Chondrocyte (in vitro differentiated cells): ENCODE measurements around the gene RIOK1. TPM values are rescaled to one million over a fixed set of nuclear protein-coding genes. Genes with fewer than 3 reads are reported as not detected.
"Not testable (repeated sequence)": the region's sequence is repeated elsewhere in the genome, so short reads cannot be mapped to it uniquely, and the experiment has no call there.

Source experiments
- DNase-seq: peaks from one replicate; pipeline ENCODE4 v3.0.0; 2021; ENCODE audit warnings: mixed read lengths, low spot score
- H3K27ac Mint-ChIP-seq: one replicate; pipeline ENCODE4 v1.8.0; 2021; ENCODE audit warnings: mild to moderate bottlenecking, moderate library complexity, mixed read lengths; ENCODE audit not compliant: unreplicated experiment
- H3K27me3 Mint-ChIP-seq: 2 replicates; pipeline ENCODE4 v1.8.0; 2021; ENCODE audit warnings: low read depth, mixed read lengths
- H3K36me3 Mint-ChIP-seq: 2 replicates; pipeline ENCODE4 v1.8.0; 2021; ENCODE audit warnings: low read depth, mixed read lengths
- H3K4me1 Mint-ChIP-seq: 2 replicates; pipeline ENCODE4 v1.8.0; 2021; ENCODE audit warnings: low read depth, mild to moderate bottlenecking, mixed read lengths
- H3K4me3 Mint-ChIP-seq: one replicate; pipeline ENCODE4 v1.8.0; 2021; ENCODE audit warnings: mild to moderate bottlenecking, moderate library complexity, mixed read lengths; ENCODE audit not compliant: unreplicated experiment
- H3K9me3 Mint-ChIP-seq: 2 replicates; pipeline ENCODE4 v1.8.0; 2021; ENCODE audit warnings: low read depth, mixed read lengths
- total RNA-seq: library from RNA; stranded (reverse); gene quantifications from 3 replicates; pipeline ENCODE4 v1.2.1, GENCODE V29; 2021
- TF ChIP-seq, protein P1 (sequence below): fragments of 200-600 bp; sonication (generic); IDR thresholded peaks from 2 replicates; pipeline ENCODE4 v1.5.0; 2021; ENCODE audit warnings: antibody characterized with exemption, mild to moderate bottlenecking, moderate library complexity

Gene RIOK1
- total RNA-seq, 1 donor from 2014 or later = 14.4 TPM

- H3K4me1 Mint-ChIP-seq = peaks cover 30% of the 10 kb centered on the region
- no peak for DNase-seq
- no peak overlapping the region for H3K4me3 Mint-ChIP-seq
- H3K9me3 Mint-ChIP-seq = no peaks in the 10 kb centered on the region
- TF ChIP-seq, protein P1, sequence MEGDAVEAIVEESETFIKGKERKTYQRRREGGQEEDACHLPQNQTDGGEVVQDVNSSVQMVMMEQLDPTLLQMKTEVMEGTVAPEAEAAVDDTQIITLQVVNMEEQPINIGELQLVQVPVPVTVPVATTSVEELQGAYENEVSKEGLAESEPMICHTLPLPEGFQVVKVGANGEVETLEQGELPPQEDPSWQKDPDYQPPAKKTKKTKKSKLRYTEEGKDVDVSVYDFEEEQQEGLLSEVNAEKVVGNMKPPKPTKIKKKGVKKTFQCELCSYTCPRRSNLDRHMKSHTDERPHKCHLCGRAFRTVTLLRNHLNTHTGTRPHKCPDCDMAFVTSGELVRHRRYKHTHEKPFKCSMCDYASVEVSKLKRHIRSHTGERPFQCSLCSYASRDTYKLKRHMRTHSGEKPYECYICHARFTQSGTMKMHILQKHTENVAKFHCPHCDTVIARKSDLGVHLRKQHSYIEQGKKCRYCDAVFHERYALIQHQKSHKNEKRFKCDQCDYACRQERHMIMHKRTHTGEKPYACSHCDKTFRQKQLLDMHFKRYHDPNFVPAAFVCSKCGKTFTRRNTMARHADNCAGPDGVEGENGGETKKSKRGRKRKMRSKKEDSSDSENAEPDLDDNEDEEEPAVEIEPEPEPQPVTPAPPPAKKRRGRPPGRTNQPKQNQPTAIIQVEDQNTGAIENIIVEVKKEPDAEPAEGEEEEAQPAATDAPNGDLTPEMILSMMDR = no peak
- no peaks in the 10 kb centered on the region for H3K36me3 Mint-ChIP-seq
- H3K27ac Mint-ChIP-seq = no peak overlapping the region
- H3K27me3 Mint-ChIP-seq = no peaks in the 10 kb centered on the region
These were observed 59.4 kb downstream of the RIOK1 start for GRCh38 chr6:7449018-7449417.

DNA sequence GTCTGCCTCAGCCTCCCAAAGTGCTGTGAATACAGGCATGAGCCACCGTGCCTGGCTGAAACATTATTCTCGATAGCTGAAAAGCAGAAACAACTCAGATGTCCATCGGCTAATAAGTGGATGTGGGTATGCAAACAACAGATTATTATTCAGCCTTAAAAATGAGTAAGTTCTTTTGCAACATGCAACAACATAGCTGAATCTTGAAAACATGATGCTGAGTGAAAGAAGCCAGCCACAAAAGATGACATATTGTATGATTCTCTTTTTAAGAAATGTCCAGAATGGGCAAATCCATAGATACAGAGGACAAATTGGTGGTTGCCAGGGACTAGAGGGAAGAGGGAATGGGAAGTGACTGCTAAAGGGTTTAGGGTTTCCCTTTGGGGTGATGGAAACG is 61.7 kb downstream of the RIOK1 start:
- TF ChIP-seq, protein P1 = no peak
- no peak overlapping the region for H3K27ac Mint-ChIP-seq
- peaks cover 19% of the 10 kb centered on the region for H3K4me1 Mint-ChIP-seq
- DNase-seq = no peak
- H3K27me3 Mint-ChIP-seq = no peaks in the 10 kb centered on the region
- no peak overlapping the region for H3K4me3 Mint-ChIP-seq
- no peaks in the 10 kb centered on the region for H3K36me3 Mint-ChIP-seq
- H3K9me3 Mint-ChIP-seq = no peaks in the 10 kb centered on the region

- Mint-ChIP-seq H3K36me3 (no peaks in the 10 kb centered on the region), H3K27me3 (no peaks in the 10 kb centered on the region), H3K9me3 (no peaks in the 10 kb centered on the region), H3K27ac (no peak overlapping the region), H3K4me1 (peaks cover 9% of the 10 kb centered on the region), H3K4me3 (no peak overlapping the region)
- TF ChIP-seq, protein P1 = no peak
- no peak for DNase-seq
These were observed 63.3 kb downstream of the RIOK1 start for GRCh38 chr6:7452898-7453297.

DNA sequence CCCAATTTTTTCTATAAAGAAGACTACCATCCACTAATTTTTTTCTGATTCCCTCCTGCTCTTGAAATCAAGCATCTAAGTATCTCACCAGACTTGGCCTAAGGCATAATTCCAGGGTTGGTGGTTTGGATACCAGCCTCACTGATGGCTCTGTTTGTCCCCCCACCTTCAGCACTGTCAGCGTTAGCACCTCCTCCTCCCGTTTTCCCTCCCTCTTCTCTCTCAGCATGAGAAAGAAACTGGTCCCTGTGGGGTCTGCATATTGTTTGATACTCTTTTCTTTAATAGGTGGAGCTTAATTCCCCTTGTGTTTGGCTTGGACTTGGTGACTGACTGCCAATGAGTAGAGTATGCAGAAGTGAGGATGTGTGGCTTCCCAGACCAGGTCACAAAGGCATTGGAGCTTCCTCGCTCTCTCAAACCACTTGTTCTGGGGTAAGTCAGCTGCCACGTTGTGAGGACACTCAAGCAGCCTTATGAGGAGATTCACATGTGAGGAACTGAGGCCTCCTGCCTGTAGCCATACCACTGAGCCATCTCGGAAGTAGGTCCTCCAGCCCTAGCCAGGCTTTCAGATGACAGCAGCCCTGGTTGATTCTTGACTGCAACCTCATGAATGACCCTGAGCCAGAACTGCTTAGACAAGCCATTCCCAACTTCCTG is 65.2 kb downstream of the RIOK1 start:
- TF ChIP-seq, protein P1 = no peak
- Mint-ChIP-seq H3K9me3 (no peaks in the 10 kb centered on the region), H3K27me3 (no peaks in the 10 kb centered on the region), H3K4me1 (peaks cover 9% of the 10 kb centered on the region), H3K4me3 (no peak overlapping the region), H3K27ac (no peak overlapping the region), H3K36me3 (no peaks in the 10 kb centered on the region)
- DNase-seq = no peak

GRCh38 chr6:7456302-7456701 is 66.7 kb downstream of the RIOK1 start:
- not testable (repeated sequence) for H3K4me3 Mint-ChIP-seq, H3K27ac Mint-ChIP-seq, H3K36me3 Mint-ChIP-seq, H3K27me3 Mint-ChIP-seq, DNase-seq, H3K9me3 Mint-ChIP-seq, H3K4me1 Mint-ChIP-seq

GRCh38 chr6:7461416-7461815 is 71.8 kb downstream of the RIOK1 start:
- Mint-ChIP-seq H3K4me3 (no peak overlapping the region), H3K36me3 (no peaks in the 10 kb centered on the region), H3K27ac (no peak overlapping the region), H3K9me3 (no peaks in the 10 kb centered on the region), H3K27me3 (no peaks in the 10 kb centered on the region), H3K4me1 (peaks cover 14% of the 10 kb centered on the region)
- DNase-seq = no peak
- TF ChIP-seq, protein P1 = no peak
